Measurements from ENCODE around the gene HYKK.

DNA sequence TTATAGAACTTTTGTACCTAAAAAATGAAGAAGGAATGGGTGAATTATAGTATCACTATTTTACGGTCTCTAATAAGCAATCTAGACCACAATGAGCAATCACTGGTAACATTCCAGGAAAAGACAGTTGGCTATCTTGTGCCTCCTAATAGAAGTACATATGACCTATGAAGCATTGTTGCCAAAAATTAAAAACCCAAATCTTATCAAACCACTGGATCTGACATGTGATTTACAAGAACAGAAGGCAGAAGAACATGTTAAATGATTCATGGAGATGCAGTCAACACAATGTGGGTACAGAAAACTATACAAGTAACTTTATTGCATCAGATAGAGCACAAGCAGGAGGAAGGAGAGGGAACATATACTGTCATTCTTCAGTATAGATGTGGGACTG is 14.5 kb upstream of the HYKK start:
- TF ChIP-seq, protein P1, sequence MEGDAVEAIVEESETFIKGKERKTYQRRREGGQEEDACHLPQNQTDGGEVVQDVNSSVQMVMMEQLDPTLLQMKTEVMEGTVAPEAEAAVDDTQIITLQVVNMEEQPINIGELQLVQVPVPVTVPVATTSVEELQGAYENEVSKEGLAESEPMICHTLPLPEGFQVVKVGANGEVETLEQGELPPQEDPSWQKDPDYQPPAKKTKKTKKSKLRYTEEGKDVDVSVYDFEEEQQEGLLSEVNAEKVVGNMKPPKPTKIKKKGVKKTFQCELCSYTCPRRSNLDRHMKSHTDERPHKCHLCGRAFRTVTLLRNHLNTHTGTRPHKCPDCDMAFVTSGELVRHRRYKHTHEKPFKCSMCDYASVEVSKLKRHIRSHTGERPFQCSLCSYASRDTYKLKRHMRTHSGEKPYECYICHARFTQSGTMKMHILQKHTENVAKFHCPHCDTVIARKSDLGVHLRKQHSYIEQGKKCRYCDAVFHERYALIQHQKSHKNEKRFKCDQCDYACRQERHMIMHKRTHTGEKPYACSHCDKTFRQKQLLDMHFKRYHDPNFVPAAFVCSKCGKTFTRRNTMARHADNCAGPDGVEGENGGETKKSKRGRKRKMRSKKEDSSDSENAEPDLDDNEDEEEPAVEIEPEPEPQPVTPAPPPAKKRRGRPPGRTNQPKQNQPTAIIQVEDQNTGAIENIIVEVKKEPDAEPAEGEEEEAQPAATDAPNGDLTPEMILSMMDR (IDR thresholded peaks at IDR 0.05): no peak
- no peak for TF ChIP-seq POLR2AphosphoS5 (IDR thresholded peaks at IDR 0.05; ENCODE audit: low read depth, low read length)
- TF ChIP-seq, protein P2, sequence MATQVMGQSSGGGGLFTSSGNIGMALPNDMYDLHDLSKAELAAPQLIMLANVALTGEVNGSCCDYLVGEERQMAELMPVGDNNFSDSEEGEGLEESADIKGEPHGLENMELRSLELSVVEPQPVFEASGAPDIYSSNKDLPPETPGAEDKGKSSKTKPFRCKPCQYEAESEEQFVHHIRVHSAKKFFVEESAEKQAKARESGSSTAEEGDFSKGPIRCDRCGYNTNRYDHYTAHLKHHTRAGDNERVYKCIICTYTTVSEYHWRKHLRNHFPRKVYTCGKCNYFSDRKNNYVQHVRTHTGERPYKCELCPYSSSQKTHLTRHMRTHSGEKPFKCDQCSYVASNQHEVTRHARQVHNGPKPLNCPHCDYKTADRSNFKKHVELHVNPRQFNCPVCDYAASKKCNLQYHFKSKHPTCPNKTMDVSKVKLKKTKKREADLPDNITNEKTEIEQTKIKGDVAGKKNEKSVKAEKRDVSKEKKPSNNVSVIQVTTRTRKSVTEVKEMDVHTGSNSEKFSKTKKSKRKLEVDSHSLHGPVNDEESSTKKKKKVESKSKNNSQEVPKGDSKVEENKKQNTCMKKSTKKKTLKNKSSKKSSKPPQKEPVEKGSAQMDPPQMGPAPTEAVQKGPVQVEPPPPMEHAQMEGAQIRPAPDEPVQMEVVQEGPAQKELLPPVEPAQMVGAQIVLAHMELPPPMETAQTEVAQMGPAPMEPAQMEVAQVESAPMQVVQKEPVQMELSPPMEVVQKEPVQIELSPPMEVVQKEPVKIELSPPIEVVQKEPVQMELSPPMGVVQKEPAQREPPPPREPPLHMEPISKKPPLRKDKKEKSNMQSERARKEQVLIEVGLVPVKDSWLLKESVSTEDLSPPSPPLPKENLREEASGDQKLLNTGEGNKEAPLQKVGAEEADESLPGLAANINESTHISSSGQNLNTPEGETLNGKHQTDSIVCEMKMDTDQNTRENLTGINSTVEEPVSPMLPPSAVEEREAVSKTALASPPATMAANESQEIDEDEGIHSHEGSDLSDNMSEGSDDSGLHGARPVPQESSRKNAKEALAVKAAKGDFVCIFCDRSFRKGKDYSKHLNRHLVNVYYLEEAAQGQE (IDR thresholded peaks at IDR 0.05; ENCODE audit: insufficient read depth in 1 of 2, low read depth in 2 of 2, low read length in 1 of 2): no peak
- no peak for TF ChIP-seq TCF7L2 (IDR thresholded peaks at IDR 0.05; ENCODE audit: low read depth, low read length)

Data from Panc1 (cell line).